Endodermal cell (in vitro differentiated cells): ENCODE data around the gene ACOT9. TPM values are rescaled to one million over a fixed set of nuclear protein-coding genes. Genes with fewer than 3 reads are reported as not detected.

ENCODE experiments used
- DNase-seq: peaks from one replicate; pipeline ENCODE4 v3.0.0-alpha.2; 2017
- H3K27ac ChIP-seq: 2 replicates; pipeline ENCODE4 v1.5.1; 2013; ENCODE audit warnings: mild to moderate bottlenecking, low read depth, low read length, moderate library complexity
- H3K27me3 ChIP-seq: 2 replicates; pipeline ENCODE4 v1.6.1; 2013; ENCODE audit warnings: mild to moderate bottlenecking, low read length, moderate library complexity; ENCODE audit not compliant: insufficient read depth, control insufficient read depth, poor library complexity, severe bottlenecking
- H3K36me3 ChIP-seq: 2 replicates; pipeline ENCODE4 v1.7.0; 2013; ENCODE audit warnings: mild to moderate bottlenecking, low read length, moderate library complexity; ENCODE audit not compliant: control insufficient read depth, insufficient read depth
- H3K4me1 ChIP-seq: one replicate; pipeline ENCODE4 v1.7.0; 2013; ENCODE audit warnings: low read length; ENCODE audit not compliant: control insufficient read depth, insufficient read depth
- H3K4me3 ChIP-seq: 2 replicates; pipeline ENCODE4 v1.5.1; 2013; ENCODE audit warnings: mild to moderate bottlenecking, low read length, moderate library complexity
- H3K9ac ChIP-seq: 2 replicates; pipeline ENCODE4 v1.6.1; 2013; ENCODE audit warnings: mild to moderate bottlenecking, low read length, moderate library complexity; ENCODE audit not compliant: poor library complexity, severe bottlenecking; ENCODE audit errors: extremely low read depth
- H3K9me3 ChIP-seq: 2 replicates; pipeline ENCODE4 v1.6.1; 2013; ENCODE audit warnings: mild to moderate bottlenecking, low read length, moderate library complexity; ENCODE audit not compliant: control insufficient read depth
- H3K27ac Mint-ChIP-seq: 2 replicates; pipeline ENCODE4 v1.8.0; 2020; ENCODE audit warnings: mixed read lengths
- H3K27me3 Mint-ChIP-seq: 2 replicates; pipeline ENCODE4 v1.8.0; 2021; ENCODE audit warnings: mild to moderate bottlenecking, mixed read lengths; ENCODE audit not compliant: insufficient read depth
- H3K36me3 Mint-ChIP-seq: 2 replicates; pipeline ENCODE4 v1.8.0; 2020; ENCODE audit warnings: low read depth, mixed read lengths
- H3K4me1 Mint-ChIP-seq: 2 replicates; pipeline ENCODE4 v1.8.0; 2020; ENCODE audit warnings: mixed read lengths
- H3K4me3 Mint-ChIP-seq: 2 replicates; pipeline ENCODE4 v1.8.0; 2020; ENCODE audit warnings: mild to moderate bottlenecking, moderate library complexity, mixed read lengths
- H3K9me3 Mint-ChIP-seq: 2 replicates; pipeline ENCODE4 v1.8.0; 2020; ENCODE audit warnings: mild to moderate bottlenecking, mixed read lengths
- WGBS, 2 experiments: methylation state at CpG; one replicate each; pipeline versions ENCODE4 v1.1.5 to v1.1.7; 2013; ENCODE audit warnings: missing lambda C conversion rate in 2 of 2, mixed read lengths in 1 of 2; ENCODE audit not compliant: insufficient coverage in 1 of 2, insufficient read length in 1 of 2; 5-methylcytosine and 5-hydroxymethylcytosine counted together
- total RNA-seq, 2 donors: library from RNA; stranded (reverse); fragmentation: NEBNext Ultra II Directional in 1 of 2; extraction: Animal tissue kit (Norgen Biotek cat#: 25700) in 1 of 2; gene quantifications; 2 replicates in 1 of 2; 3 replicates in 1 of 2; pipeline ENCODE4 v1.2.1, GENCODE V29; 2021
- TF ChIP-seq, protein P1 (sequence below): fragments of 200-600 bp; sonication (generic); conservative IDR thresholded peaks from 2 replicates; pipeline ENCODE4 v1.5.0; 2021; ENCODE audit warnings: antibody characterized with exemption, mild to moderate bottlenecking

ACOT9 gene
- total RNA-seq, 2 donors from 2014 or later, result 34.6 to 58.4 TPM

DNA sequence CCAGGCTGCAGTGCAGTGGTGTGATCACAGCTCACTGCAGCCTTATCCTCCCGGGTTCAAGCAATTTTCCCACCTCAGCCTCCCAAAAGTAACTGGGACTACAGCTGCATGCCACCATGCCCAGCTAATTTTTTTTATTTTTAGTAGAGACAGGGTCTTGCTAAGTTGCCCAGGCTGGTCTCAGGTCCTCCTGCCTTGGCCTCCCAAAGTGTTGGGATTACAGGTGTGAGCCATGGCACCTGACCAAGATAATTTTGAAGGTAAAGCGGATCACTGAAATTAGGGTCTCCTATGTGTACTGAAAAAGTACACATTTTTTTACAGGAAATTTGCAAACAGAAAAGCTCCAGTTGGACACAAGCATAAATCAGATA, 44.7 kb upstream of the ACOT9 start:
- Mint-ChIP-seq H3K4me1 (peaks cover 30% of the 10 kb centered on the region), H3K4me3 (no peak overlapping the region), H3K9me3 (no peaks in the 10 kb centered on the region), H3K27ac (no peak overlapping the region), H3K36me3 (peaks cover 27% of the 10 kb centered on the region), H3K27me3 (no peaks in the 10 kb centered on the region)
- Histone ChIP-seq H3K27ac (no peak overlapping the region), H3K9ac (no peak overlapping the region), H3K4me3 (no peak overlapping the region), H3K9me3 (no peaks in the 10 kb centered on the region), H3K27me3 (no peaks in the 10 kb centered on the region), H3K36me3 (no peaks in the 10 kb centered on the region), H3K4me1 (no peaks in the 10 kb centered on the region)
- WGBS, 2 experiments, result 96% methylated on average over 2 of the region's 2 CpGs; no CpG with 5 or more reads in 1 of the 2 experiments
- DNase-seq, result no peak
- TF ChIP-seq, protein P1, sequence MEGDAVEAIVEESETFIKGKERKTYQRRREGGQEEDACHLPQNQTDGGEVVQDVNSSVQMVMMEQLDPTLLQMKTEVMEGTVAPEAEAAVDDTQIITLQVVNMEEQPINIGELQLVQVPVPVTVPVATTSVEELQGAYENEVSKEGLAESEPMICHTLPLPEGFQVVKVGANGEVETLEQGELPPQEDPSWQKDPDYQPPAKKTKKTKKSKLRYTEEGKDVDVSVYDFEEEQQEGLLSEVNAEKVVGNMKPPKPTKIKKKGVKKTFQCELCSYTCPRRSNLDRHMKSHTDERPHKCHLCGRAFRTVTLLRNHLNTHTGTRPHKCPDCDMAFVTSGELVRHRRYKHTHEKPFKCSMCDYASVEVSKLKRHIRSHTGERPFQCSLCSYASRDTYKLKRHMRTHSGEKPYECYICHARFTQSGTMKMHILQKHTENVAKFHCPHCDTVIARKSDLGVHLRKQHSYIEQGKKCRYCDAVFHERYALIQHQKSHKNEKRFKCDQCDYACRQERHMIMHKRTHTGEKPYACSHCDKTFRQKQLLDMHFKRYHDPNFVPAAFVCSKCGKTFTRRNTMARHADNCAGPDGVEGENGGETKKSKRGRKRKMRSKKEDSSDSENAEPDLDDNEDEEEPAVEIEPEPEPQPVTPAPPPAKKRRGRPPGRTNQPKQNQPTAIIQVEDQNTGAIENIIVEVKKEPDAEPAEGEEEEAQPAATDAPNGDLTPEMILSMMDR, result no peak

DNA sequence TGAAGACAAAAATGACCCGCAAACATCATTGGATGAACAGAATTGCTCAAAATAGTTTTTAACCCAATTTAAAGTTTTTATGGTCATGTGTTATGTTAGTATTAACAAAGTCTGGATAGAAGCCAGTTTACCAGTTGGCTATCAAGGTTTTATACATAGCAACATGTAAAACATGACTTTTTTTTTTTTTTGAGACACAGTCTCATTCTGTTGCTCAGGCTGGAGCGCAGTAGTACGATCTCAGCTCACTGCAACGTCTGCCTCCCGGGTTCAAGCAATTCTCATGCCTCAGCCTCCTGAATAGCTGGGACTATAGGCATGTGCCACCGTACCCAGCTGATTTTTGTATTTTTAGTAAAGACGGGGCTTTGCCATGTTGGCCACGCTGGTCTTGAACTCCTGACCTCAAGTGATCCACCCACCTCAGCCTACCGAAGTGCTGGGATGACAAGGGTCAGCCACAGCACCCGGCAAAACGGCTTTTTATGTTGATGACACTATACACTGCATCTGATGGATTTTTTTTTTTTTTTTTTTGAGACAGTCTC, 43.3 kb upstream of the ACOT9 start:
- H3K9me3 ChIP-seq, result no peaks in the 10 kb centered on the region
- no peak overlapping the region for H3K27ac ChIP-seq
- no peaks in the 10 kb centered on the region for H3K4me1 ChIP-seq
- Mint-ChIP-seq H3K27me3 (no peaks in the 10 kb centered on the region), H3K4me1 (peaks cover 32% of the 10 kb centered on the region), H3K9me3 (no peaks in the 10 kb centered on the region), H3K36me3 (peaks cover 27% of the 10 kb centered on the region), H3K27ac (no peak overlapping the region), H3K4me3 (no peak overlapping the region)
- DNase-seq, result no peak
- TF ChIP-seq, protein P1, result no peak
- no peaks in the 10 kb centered on the region for H3K27me3 ChIP-seq
- H3K36me3 ChIP-seq, result no peaks in the 10 kb centered on the region
- 83% methylated on average over 9 of the region's 11 CpGs; no CpG with 5 or more reads in 1 of the 2 experiments for WGBS, 2 experiments
- H3K4me3 ChIP-seq, result no peak overlapping the region
- no peak overlapping the region for H3K9ac ChIP-seq

DNA sequence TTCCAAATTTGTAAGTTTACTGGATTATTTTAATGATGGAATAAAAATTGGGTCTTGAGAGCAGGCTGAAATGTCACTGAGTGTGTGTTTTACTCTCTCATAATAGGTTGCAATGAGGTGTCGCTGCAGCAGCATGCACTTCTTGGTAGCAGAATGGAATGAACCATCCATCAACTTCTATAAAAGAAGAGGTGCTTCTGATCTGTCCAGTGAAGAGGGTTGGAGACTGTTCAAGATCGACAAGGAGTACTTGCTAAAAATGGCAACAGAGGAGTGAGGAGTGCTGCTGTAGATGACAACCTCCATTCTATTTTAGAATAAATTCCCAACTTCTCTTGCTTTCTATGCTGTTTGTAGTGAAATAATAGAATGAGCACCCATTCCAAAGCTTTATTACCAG, 42.5 kb upstream of the ACOT9 start:
- 100% methylated on average over 1 of the region's 2 CpGs; no CpG with 5 or more reads in 1 of the 2 experiments for WGBS, 2 experiments
- H3K4me3 Mint-ChIP-seq, result peak overlapping the region; percentile 93

More for the DNA sequence above, 42.5 kb upstream of the ACOT9 start:
- no peaks in the 10 kb centered on the region for H3K27me3 ChIP-seq
- peaks cover 32% of the 10 kb centered on the region for H3K4me1 Mint-ChIP-seq
- no peaks in the 10 kb centered on the region for H3K36me3 ChIP-seq
- H3K9ac ChIP-seq, result no peak overlapping the region
- TF ChIP-seq, protein P1, result no peak
- DNase-seq, result no peak
- no peaks in the 10 kb centered on the region for H3K27me3 Mint-ChIP-seq
- no peaks in the 10 kb centered on the region for H3K9me3 Mint-ChIP-seq
- H3K4me1 ChIP-seq, result no peaks in the 10 kb centered on the region
- no peaks in the 10 kb centered on the region for H3K9me3 ChIP-seq
- H3K36me3 Mint-ChIP-seq, result peaks cover 27% of the 10 kb centered on the region
- no peak overlapping the region for H3K4me3 ChIP-seq
- H3K27ac ChIP-seq, result no peak overlapping the region
- no peak overlapping the region for H3K27ac Mint-ChIP-seq
